ENCODE results near the gene PIGP.

Gene PIGP

DNA sequence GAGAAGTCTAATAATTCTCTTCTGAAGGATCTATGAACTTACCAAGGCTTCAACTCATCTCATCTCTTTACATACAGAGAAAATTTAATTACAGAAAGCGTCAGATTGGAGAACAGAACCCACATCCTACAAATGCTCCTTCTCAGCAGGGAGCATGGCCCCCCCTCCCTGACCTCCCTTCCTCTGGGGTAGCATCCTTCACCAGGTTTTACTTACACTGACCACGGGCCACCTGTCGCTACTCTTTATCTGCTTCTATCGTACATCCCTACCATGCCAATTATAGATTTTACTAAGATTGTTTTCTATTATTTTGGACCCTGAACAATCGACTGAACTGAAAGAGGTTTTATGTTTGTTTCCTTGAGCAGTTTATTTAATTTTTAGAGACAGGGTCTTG lies 40.6 kb downstream of the PIGP start:
- no peak for DNase-seq (ENCODE audit: low read depth)
- TF ChIP-seq, protein P1, sequence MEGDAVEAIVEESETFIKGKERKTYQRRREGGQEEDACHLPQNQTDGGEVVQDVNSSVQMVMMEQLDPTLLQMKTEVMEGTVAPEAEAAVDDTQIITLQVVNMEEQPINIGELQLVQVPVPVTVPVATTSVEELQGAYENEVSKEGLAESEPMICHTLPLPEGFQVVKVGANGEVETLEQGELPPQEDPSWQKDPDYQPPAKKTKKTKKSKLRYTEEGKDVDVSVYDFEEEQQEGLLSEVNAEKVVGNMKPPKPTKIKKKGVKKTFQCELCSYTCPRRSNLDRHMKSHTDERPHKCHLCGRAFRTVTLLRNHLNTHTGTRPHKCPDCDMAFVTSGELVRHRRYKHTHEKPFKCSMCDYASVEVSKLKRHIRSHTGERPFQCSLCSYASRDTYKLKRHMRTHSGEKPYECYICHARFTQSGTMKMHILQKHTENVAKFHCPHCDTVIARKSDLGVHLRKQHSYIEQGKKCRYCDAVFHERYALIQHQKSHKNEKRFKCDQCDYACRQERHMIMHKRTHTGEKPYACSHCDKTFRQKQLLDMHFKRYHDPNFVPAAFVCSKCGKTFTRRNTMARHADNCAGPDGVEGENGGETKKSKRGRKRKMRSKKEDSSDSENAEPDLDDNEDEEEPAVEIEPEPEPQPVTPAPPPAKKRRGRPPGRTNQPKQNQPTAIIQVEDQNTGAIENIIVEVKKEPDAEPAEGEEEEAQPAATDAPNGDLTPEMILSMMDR (conservative IDR thresholded peaks at IDR 0.05; ENCODE audit: low read depth, low read length) = no peak

DNA sequence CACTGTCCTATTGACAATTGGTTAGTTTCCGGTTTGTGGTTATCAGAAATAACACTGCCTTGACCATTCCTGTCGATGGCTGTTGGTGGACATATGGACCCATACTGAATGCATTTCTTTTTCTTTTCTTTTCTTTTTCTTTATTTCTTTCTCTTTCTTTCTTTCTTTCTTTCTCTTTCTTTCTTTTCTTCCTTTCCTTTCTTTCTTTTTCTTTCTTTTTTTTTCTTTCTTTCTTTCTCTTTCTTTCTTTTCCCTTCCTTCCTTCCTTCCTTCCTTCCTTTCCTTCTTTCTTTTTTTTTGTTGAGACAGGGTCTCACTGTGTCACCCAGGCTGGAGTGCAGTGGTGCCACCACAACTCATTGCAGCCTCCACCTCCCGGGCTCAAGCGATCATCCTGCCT lies 42.0 kb downstream of the PIGP start:
- TF ChIP-seq, protein P1 (conservative IDR thresholded peaks at IDR 0.05; ENCODE audit: low read depth, low read length) = no peak

More for the DNA sequence above, 40.6 kb downstream of the PIGP start:
- no peak overlapping the region for H3K4me3 ChIP-seq (ENCODE audit: low read length)

GRCh38 chr21:37028570-37028969 lies 44.3 kb downstream of the PIGP start:
- DNase-seq (ENCODE audit: low read depth) = no peak

More for the DNA sequence above, 42.0 kb downstream of the PIGP start:
- DNase-seq (ENCODE audit: low read depth) = no peak
- H3K4me3 ChIP-seq (ENCODE audit: low read length) = no peak overlapping the region

GRCh38 chr21:37026499-37026898 lies 46.4 kb downstream of the PIGP start:
- no peak for DNase-seq (ENCODE audit: low read depth)
- TF ChIP-seq, protein P1 (conservative IDR thresholded peaks at IDR 0.05; ENCODE audit: low read depth, low read length) = no peak

More at GRCh38 chr21:37028570-37028969, 44.3 kb downstream of the PIGP start:
- TF ChIP-seq, protein P1 (conservative IDR thresholded peaks at IDR 0.05; ENCODE audit: low read depth, low read length) = peak; percentile 3
- H3K4me3 ChIP-seq (ENCODE audit: low read length) = no peak overlapping the region

DNA sequence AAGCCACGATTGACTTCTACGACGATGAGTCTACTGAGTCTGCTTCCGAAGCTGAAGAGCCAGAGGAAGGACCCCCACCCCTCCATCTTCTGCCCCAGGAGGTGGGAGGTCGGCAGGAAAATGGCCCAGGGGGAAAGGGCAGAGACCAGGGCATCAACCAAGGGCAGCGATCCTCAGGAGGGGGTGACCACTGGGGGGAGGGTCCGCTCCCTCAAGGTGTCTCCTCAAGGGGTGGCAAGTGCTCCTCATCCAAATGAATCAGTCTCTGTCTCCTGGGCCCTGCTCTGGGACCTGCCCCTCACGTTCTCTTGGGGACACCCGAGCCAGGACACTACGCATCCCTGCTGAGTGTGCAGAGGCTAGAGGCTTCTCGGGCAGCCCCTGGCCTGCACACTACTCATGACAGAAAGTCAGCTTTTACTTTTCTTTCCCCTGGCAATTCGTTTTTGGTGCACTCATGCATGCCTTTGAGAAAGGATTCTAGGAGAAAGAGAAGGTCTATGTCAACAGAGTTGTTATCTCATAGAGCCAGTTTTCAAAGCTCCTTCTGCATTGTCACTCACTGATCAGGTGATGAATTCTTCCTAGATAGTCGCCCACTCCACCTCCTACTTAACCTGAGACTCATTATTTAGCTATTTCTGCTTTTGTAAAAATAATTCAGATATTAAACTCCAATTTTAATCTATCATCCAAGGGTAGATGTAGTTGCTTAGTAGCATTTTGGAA lies 54.8 kb downstream of the PIGP start:
- no peak overlapping the region for H3K4me3 ChIP-seq (ENCODE audit: low read length)
- DNase-seq (ENCODE audit: low read depth) = no peak

More at GRCh38 chr21:37026499-37026898, 46.4 kb downstream of the PIGP start:
- no peak overlapping the region for H3K4me3 ChIP-seq (ENCODE audit: low read length)

More for the DNA sequence above, 54.8 kb downstream of the PIGP start:
- TF ChIP-seq, protein P1 (conservative IDR thresholded peaks at IDR 0.05; ENCODE audit: low read depth, low read length) = no peak

All from retinal pigment epithelial cell (primary cell).